ENCODE results near the gene DUSP18.
A peak's percentile ranks its signal among the peaks of the same experiment; 100 is the strongest.
"Not testable (repeated sequence)": the region's sequence is repeated elsewhere in the genome, so short reads cannot be mapped to it uniquely, and the experiment has no call there.

DUSP18 gene

GRCh38 chr22:30636226-30637077, 31.2 kb downstream of the DUSP18 start:
- peak; percentile 19 for DNase-seq

- DNase-seq, result peak; percentile 78
Measured at GRCh38 chr22:30635273-30636225, 32.1 kb downstream of the DUSP18 start, which contains the start of gene SLC35E4. Gene SLC35E4 (plus strand): TSS chr22:30635781. CDS start chr22:30636451, 670 bp downstream.

GRCh38 chr22:30634471-30635233, 33.0 kb downstream of the DUSP18 start:
- DNase-seq, result peak; percentile 70

GRCh38 chr22:30631469-30631868, 36.2 kb downstream of the DUSP18 start:
- not testable (repeated sequence) for DNase-seq

GRCh38 chr22:30628491-30628890, 39.2 kb downstream of the DUSP18 start:
- no peak for DNase-seq

- no peak for DNase-seq
Measured at GRCh38 chr22:30627471-30627870, 40.2 kb downstream of the DUSP18 start.

GRCh38 chr22:30626413-30626812, 41.3 kb downstream of the DUSP18 start:
- DNase-seq, result no peak

- not testable (repeated sequence) for DNase-seq
Measured at GRCh38 chr22:30619909-30620308, 47.8 kb downstream of the DUSP18 start.

GRCh38 chr22:30617819-30618218, 49.9 kb downstream of the DUSP18 start:
- no peak for DNase-seq

GRCh38 chr22:30615543-30615954, 52.1 kb downstream of the DUSP18 start:
- DNase-seq, result no peak

- no peak for DNase-seq
Measured at GRCh38 chr22:30614879-30615278, 52.8 kb downstream of the DUSP18 start.

- no peak for DNase-seq
Measured at GRCh38 chr22:30614268-30614667, 53.4 kb downstream of the DUSP18 start.

GRCh38 chr22:30612789-30613188, 54.9 kb downstream of the DUSP18 start:
- DNase-seq, result no peak
